GM04504 (cell line): ENCODE measurements around the gene RASGRP4.
A peak's percentile ranks its signal among the peaks of the same experiment; 100 is the strongest.
"Not testable (repeated sequence)": the region's sequence is repeated elsewhere in the genome, so short reads cannot be mapped to it uniquely, and the experiment has no call there.

Source experiments
- DNase-seq: peaks from one replicate; pipeline ENCODE4 v3.0.0-alpha.2; 2012; ENCODE audit warnings: low read depth

RASGRP4 gene

DNA sequence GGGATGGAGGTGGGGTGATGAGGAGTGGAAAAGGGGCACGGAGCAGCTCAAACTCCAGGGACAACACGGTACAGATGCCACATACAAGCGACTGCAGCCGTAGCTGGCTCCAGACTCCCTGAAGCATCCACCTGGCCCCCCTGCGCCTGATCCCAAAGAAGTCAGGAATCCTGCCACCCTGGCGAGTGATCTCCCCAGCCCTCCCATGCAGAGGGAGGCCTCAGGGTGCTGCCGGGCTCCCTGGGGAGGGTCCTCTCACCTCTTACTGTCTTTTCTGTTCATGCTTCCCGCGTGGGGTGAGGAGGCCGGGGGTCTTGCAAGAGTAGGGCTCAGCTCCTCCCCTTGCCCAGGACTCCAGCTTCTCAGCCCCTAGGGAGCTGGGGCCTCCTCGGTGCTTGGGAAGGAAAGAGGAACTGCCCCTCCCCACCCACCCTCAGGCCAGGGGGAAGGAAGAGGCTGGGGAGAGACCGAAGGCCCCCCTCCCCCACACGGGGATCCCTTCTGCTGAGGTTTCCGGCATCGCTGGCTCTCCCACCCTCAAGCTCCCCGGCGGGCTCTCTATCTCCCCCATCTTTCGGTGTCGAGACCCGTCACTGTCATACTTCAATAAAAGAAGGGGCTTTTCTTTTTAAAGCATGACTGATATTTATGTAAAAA is at the start of gene RASGRP4:
Gene RASGRP4 (minus strand): TSS at position 410 of the 657 bp plus-strand sequence. CDS start 128 bp downstream, at position 282.
- no peak for DNase-seq

- DNase-seq = no peak
Observed at GRCh38 chr19:38475176-38475575, 49.2 kb upstream of the RASGRP4 start.

DNA sequence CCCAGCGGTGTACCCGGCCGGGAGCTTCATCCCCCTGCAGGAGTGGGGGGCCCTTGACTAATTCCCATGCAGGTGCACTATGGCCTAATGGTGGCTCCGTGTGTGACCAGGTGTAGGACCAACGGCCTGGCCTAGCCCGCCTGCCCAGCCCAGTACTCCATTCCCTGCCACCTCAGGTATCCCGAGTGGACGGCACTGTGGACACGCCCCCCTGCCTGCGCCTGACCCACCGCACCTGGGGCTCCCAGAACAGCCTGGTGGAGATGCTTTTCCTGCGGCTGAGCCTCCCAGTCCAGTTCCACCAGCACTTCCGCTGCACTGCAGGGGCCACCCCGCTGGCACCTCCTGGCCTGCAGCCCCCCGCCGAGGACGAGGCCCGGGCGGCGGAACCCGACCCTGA is 47.2 kb upstream of the RASGRP4 start:
- no peak for DNase-seq

DNA sequence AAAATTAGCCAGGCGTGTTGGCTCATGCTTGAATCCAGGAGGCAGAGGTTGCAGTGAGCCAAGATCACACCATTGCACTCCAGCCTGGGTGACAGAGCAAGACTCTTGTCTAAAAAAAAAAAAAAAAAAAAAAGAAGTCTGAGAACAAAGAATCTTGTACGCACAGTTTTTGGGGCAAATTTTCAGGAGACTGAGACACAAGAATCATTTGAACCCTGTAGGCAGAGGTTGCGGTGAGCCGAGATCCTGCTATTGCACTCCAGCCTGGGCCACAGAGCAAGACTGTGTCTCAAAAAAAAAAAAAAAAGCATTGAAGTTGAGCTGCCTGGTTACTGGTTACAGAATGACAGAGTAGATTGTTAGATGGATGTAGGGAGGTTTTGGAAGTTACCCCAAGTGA is 46.7 kb upstream of the RASGRP4 start:
- DNase-seq = not testable (repeated sequence)

GRCh38 chr19:38470788-38471480 is 44.9 kb upstream of the RASGRP4 start:
- no peak for DNase-seq

DNA sequence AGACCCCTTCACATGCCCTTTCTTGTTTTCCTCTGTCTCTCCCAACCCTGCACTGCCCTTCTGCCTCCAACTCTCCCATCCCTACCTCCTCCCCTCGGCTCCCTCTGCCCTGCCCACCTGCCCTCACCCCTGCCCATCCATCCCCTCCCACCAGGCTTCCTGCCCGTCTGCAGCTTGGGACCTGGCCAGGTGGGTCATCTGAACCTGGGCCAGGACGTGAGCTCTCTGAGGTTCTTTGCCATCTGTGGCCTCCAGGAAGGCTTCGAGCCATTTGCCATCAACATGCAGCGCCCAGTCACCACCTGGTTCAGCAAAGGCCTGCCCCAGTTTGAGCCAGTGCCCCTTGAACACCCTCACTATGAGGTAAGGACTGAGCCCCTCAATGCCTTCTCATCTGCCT is 43.1 kb upstream of the RASGRP4 start:
- no peak for DNase-seq

GRCh38 chr19:38467541-38468525 is 41.8 kb upstream of the RASGRP4 start:
- DNase-seq = no peak

DNA sequence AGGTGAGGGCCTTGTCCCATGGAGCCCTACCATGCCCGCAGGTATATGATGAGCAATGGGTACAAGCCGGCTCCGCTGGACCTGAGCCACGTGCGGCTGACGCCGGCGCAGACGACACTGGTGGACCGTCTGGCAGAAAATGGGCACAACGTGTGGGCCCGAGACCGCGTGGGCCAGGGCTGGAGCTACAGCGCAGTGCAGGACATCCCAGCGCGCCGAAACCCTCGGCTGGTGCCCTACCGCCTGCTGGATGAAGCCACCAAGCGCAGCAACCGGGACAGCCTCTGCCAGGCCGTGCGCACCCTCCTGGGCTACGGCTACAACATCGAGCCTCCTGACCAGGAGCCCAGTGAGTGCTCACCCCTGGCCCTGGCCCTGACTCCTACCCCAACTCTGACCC is 40.0 kb upstream of the RASGRP4 start:
- no peak for DNase-seq

- no peak for DNase-seq
Observed at GRCh38 chr19:38464421-38465082, 38.5 kb upstream of the RASGRP4 start.

DNA sequence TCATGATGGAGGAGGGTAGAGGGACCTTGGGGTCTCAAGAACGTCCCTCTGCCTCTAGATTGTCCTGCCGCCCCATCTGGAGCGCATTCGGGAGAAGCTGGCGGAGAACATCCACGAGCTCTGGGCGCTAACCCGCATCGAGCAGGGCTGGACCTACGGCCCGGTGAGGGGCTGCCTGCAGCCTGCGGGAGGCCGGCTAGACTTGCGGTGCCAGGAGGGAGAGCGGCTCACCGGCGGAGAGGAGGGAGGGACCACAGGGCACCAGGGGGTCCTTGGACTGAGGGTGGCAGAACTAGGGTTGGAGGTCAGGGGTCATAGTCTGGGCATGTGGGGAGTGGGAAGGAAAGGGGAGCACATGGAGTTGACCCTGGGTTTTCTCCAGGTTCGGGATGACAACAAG is 37.3 kb upstream of the RASGRP4 start:
- no peak for DNase-seq

- DNase-seq = no peak
Observed at GRCh38 chr19:38458991-38459390, 33.0 kb upstream of the RASGRP4 start.

GRCh38 chr19:38457690-38458405 is 31.8 kb upstream of the RASGRP4 start:
- no peak for DNase-seq

DNA sequence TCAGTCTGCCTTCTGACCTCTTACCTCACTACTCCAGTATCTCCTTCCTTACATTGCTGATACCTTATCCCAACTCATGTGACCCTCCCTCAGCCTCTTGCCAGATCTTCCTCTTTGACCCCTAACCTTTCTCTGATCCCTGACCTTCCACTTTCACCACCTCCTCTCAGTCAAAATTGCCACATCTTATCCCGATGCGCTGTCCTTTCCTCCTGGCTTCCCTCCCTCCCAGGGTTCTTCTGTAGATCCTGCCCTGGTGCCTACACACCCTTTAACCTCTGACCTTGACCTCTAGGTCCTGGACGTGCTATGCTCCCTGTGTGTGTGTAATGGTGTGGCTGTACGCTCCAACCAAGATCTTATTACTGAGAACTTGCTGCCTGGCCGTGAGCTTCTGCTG is 31.2 kb upstream of the RASGRP4 start:
- no peak for DNase-seq

DNA sequence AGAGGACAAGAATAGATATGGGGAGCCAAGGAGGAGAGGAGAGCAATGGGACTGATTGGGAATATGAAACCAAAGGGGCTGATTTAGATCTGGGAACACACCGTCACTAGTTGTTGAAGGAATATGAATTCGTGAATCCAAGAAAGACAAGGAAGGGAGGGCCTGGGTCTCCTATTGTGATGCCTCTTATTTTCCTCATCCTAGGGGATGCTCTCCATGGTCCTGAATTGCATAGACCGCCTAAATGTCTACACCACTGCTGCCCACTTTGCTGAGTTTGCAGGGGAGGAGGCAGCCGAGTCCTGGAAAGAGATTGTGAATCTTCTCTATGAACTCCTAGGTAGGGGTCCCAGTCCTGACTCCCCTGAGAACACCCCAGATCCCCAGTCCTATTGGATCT is 29.0 kb upstream of the RASGRP4 start:
- DNase-seq = peak; percentile 1

GRCh38 chr19:38453596-38453995 is 27.6 kb upstream of the RASGRP4 start:
- no peak for DNase-seq

- DNase-seq = no peak
Observed at GRCh38 chr19:38452430-38453366, 26.7 kb upstream of the RASGRP4 start.

GRCh38 chr19:38451629-38452028 is 25.6 kb upstream of the RASGRP4 start:
- no peak for DNase-seq

DNA sequence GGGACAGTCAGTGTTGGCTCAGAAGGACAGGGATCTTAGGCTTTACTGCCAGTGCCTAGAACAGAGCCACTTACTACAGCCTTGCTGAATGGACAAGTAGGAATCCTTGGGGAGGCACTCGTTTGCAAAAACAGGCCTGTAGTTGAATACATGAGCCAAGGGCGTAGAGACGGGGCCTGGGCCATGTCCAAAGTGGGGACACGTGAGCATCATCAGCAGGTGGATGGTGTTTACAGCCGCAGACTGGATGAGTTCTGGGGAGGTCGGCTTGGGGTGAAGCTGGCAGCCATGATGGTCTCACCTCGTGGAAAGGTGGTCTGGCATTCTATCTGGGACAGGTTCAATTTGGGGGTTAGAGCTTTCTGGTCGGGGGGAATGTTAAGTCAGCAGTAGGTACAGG is 25.0 kb upstream of the RASGRP4 start:
- DNase-seq = no peak

DNA sequence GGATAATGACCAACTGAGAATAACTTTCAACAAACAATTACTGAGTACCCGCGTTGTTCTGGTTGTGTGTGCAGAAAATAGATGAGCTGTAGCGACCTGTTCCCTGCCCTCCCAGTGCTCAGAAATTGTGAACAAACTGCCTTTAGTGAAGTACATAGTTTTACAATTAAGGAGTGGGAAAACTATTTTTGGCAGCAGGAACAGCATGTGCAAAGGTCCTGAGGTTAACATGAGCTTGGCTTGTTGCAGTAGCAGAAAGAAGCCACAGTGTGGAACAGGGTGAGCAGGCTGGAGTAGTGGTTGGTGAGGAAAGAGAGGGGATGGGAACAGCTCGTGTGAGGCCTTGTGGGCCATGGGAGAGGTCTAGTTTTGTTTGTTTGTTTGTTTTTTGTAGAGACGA is 23.5 kb upstream of the RASGRP4 start:
- no peak for DNase-seq

DNA sequence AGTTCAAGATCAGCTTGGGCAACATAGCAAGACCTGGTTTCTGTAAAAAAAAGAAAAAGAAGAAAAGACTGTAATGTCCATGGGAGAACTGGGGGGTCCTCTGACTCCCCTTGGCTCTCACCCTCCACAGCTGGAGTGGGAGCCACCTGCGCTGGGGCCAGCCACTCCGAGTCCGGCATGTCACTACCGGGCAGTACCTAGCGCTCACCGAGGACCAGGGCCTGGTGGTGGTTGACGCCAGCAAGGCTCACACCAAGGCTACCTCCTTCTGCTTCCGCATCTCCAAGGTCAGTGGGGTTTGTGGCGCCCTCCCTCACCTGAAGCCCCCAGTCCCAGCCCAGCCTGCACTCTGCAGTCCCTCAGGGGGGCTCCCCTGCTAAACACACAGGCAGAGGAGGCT is 22.2 kb upstream of the RASGRP4 start:
- DNase-seq = no peak
